ENCODE data around the gene CCDC93. TPM values are rescaled to one million over a fixed set of nuclear protein-coding genes. Genes with fewer than 3 reads are reported as not detected.
A peak's percentile ranks its signal among the peaks of the same experiment; 100 is the strongest.
"Not testable (repeated sequence)": the region's sequence is repeated elsewhere in the genome, so short reads cannot be mapped to it uniquely, and the experiment has no call there.

CCDC93 gene
- polyA plus RNA-seq, 3 donors = 38.9 to 58.7 (median 54.9) TPM

DNA sequence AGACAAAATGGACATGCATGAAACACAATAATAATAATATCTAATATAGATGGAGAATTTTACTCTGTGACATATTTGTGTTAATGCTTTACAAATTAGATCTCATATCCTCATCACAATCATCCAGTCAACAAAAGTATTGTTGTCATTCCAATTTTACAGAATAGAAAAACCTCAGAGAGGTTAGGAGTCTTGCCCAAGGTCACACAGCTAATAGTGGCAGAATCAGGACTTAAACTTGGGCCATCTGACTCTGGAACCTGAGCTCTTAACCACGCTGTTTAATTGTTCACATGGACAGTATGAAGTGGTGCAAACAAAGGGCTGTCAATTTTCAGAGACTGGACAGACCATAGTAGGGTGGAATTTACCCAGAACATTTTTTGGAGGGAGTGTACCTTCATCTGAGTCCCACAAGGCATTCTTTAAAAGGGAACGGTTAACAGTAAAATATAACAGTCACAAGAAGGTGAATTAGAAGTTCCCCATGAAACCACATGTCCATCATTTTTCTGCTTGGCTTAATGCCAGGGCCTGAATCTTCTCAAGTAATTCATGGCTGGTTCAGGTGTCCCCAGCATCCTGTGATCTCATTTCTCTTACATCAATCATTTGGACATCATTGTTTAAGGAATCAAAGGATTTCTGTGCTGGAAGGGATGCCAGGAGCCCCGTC is 35.4 kb upstream of the CCDC93 start:
- DNase-seq = no peak

DNA sequence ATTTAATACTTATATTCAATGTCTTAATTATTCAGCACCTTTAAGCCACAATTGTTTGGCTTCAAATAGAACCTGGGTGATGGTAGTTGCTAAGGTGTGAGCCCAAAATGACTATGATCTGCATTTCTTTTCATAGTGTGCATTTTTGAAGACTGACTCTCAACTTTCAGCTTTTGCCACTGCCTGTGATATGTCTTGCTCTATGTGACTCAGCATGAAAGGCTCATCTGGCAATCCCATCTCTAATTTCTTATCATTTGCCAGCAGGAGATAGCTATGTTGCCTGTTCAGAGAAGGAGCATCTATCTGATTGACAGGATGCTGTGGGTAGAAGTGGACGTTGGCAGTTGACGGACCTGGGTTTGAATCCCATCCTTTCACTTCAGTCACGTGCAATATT is 34.5 kb upstream of the CCDC93 start:
- no peak for DNase-seq

DNA sequence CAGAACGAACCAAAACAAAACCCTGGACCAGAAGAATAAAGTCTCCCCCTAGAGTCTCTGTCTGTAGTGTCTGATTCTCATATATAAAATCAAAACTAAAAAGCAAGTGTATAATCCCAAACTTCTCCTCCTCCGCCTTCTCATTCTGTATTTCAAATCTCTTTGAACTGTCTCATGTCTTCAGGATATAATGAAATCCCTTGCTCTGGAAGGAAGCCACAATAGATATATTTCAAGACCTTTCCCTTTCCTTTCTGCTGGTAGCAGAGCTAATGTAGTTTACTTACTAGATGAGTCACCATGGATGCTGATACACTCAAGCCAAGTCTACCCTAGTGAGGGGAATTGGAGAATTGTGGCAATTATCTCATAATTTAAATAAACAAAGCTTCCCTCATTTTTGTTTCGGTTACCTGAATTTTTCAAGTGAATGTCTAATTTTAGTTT is 33.5 kb upstream of the CCDC93 start:
- DNase-seq = no peak

DNA sequence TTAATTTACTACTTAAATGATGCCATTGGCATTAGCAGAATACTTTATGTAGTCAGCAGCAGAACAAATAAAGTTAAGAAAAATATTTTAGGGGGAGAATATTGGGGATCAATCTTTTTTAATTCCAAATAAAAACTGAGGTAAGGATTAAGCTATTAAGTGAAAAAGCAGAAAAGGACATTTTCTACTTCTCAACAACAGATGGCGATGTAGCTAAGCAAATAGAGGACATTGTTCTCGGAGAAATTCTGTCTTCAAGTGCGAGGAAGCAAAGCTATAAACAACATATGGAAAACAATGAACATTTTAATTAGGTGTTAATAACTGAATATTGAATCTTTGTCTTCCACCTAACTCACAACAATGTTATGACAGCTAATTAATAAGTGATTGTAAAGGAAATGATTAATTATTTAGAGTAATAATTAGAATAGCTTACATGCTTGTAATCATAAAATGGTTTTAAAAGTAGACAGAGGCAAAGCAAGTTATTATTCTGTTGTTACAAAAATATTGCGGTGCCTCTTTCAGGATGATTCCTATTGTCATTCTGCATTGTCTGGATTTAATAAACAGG is 32.9 kb upstream of the CCDC93 start:
- DNase-seq = no peak

DNA sequence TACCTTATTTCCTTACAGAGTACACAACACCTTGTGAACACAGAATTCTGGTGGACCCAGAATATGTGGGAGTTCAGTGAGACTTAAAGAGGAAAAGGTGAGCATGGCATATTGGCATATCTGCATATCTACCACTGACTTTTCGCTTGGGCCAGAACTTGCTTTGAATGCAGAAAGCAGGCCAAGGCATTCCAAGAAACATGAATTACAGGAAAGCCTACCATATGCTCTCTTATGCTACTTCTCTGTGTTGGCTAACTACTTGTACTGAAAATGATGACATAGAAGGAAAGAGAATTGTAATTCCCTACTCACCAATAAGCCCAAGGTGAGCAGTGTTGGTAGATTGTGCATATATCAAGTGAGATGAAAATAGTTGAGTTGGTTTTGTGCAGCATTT is 31.4 kb upstream of the CCDC93 start:
- DNase-seq = no peak

DNA sequence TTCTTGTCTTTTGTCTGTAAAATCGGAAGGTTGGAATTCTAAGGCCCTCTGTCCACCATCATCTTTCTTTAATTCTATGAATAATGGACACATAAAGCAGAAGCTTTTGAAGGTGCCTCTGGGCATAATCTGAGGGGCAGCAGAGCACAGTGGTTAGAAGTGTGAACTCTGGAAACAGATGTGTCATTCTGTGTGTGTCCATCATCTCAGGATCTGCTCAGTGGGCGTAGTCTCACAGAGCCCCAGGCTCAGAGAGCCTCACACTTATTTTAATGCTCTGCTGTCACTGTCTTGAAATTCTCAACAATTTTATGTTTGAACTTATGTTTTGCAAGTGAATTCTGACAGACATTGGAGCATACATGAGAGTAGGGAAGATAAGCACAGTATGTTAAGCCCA is 31.0 kb upstream of the CCDC93 start:
- no peak for DNase-seq

DNA sequence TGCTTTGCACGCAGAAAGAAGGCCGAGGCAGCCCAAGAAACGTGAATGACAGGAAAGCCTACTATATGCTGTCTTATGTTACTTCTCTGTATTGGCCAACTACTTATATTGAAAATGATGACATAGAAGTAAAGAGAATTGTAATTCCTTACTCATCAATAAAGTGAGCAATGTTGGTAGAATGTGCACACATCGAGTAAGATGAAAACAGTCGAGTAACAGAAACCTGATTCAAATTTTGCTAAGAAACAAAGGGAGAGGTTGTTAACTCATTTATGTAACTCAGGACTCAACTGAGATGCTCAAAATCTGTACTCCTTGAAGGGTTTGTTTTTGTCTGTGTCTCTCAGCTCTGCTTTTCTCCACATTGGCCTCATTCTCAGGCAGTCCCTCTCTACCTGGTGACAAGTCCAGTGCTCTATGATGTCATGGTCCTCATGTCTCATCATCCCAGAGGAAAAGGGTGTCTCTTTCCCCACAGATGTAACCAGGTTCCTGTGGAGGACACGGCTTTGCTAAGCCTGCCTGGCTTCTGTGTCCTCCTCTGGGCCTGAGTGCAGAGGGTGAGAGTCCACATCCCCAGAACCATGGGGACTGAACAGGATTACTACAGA is 30.3 kb upstream of the CCDC93 start:
- DNase-seq = no peak

DNA sequence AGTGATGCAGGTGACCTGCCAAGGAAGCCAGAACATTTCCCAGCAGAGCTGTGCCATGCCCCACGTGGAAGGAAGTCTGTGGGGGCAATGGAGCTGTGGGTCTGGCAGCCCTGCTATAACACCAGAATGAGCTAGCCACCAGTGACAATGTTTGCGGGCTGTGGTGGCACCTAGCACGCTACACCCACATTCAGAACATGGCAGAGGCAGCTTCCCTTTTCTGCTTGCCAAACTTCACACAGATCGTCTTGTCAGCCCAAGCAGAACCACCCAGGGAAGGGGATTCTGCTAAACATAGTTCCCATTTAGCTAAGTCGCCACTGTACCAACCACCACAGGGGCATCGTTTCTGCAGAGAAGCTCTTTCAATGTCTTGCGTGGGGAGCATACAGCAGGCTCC is 27.0 kb upstream of the CCDC93 start:
- DNase-seq = no peak

DNA sequence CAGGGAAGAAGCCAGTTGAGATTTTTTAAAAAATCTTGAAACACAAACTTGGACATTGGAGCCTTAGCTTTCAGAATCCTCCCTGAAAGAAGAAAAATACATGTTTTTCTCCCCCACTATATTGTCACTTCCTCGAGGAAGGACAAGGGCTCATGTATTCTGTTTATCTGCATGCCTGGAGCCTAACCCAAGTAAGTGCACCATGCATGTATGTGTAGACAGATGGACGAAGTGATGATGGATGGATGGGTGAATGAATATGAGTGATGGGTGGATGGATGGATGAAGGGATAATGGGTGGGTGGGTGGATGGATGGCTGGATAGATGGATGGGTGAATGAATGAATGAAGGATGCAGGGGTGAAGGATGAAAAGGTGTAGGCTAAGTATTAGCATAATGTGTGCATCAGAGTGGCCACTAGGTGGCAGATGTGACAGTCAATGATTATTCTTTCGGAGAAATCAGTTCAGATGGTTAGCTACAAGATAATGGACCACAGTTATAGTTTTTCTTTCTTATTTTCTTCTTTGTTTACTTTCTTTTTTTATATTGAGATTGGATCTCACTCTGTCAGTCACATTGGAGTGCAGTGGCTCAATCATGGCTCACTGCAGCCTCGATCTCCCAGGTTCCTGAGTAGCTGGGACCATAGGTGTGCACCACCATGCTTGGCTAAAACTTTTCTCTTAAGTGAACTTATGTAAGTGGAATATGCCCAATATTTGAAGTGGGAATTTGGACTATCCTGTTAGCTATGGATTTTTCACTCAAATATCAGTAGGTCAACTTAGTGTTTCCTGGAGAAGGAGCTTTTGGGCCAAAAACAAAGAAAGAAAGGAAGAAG is 18.5 kb upstream of the CCDC93 start:
- no peak for DNase-seq

DNA sequence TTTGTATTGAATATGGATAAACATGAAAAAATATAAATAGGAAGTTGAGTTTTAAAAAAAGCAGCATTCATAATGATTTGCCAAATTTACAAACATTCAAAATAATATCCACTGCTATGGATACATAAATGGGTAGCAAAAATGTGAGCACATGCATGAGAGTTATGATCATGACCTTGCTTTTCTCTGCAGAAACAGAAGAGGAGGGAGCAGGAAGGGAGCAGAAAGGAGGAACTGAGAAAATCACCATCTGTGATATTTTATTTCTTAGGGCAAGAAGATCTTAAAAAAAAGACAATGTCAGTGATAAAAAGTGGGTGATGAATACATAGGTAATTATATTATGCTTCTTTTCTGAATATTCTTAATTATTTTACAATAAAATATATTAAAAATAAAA is 17.7 kb upstream of the CCDC93 start:
- DNase-seq = no peak

DNA sequence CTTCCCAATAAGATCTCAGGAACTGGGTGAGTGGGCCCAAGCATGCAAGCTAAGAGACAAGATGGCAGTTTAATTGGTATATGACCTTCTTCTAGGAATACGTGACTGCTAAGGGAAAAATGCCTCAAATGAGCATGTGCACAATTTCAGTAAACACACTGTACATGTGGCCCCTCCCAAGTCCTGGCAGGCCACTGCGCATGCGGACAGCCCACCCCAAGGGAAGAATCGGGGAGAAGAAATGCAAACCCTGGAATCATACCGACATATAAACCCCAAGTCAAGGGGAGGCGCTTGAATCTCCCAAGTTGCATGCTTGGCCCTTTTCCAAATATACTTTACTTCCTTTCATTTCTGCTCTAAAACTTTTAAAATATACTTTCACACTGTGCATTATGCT is 15.2 kb upstream of the CCDC93 start:
- no peak for DNase-seq

DNA sequence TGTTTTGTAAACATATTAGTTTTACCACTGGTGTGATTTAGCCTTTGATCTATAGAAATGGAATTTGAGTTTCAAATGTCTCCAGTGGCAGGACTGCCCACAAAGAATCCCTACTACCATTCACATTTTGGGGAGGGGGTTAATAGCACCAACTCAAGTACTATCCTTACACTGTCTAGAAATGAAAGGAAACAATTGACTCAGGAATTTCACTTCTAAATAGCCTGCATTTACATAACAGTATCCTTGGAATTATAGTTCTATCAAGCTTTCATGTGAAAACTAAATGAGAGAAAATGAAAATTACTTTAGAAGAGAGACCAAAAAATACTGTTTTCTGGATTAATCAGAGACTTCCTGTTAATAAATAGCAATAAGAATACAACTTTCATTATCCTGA is 7.5 kb upstream of the CCDC93 start:
- no peak for DNase-seq

DNA sequence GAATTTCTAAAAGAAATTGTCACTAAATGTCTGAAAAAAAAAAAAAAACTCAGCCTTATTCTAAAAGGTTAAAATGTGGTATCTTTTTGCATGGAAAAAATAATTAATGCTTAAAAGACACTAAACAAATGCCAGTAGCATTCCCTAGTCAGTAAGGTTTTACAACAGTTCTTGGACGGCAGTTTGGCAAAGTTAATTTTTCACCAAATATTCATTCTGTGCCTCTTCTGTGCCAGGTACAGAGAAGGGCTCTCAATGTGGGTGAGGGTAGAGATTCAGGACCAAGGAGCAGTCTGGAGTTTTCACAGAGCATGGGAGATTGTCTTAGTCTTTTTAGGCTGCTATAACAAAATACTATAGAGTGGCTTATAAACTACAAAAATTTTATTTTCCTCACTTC is 6.0 kb upstream of the CCDC93 start:
- DNase-seq = no peak

DNA sequence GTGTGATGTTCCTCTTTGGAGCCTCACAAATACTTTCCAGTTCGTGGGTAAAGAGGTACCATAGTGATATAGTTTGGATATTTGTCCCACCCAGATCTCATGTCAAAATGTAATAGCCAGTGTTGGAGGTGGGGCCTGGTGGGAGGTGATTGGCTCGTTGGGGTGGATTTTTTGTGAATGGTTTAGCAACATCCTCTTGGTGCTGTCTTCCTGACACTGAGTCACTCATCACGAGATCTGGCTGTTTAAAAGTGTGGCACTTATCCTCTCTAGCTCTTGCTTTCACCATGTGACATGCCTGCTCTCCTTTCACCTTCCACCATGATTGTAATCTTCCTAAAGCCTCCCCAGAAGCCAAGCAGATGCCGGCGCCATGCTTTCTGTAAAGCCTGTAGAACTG is 3.0 kb upstream of the CCDC93 start:
- no peak for DNase-seq

DNA sequence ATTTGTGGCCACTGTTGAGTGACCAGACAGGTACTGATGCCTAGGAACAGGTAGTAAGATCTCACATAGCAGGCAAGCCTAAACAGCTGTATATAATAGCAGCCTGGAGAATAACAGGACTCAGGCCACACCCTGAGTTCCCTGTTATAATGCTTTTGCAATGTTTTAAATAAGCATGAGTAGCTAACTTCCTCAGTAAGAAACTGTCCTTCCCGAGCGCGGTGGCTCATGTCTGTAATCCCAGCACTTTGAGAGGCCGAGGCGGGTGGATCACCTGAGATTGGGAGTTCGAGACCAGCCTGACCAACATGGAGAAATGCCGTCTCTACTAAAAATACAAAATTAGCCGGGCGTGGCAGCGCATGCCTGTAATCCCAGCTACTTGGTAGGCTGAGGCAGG is 1.9 kb upstream of the CCDC93 start:
- DNase-seq = not testable (repeated sequence)

DNA sequence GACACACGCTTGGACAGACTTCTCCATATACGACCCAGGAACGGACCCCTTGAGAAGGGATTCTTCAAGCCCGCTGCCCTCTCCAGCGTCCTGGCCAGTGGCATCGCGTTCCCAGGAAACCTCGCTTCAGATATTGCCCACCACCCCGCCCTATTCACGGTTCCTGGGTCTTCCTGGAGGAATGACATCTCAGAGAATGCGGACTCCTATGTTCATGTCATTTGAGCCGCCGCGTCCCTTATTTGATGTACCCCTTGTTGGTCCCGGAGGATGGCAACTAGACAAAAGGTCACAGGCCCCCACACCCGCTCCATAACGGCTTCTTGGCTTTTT is 588 bp upstream of the CCDC93 start:
- DNase-seq = no peak

DNA sequence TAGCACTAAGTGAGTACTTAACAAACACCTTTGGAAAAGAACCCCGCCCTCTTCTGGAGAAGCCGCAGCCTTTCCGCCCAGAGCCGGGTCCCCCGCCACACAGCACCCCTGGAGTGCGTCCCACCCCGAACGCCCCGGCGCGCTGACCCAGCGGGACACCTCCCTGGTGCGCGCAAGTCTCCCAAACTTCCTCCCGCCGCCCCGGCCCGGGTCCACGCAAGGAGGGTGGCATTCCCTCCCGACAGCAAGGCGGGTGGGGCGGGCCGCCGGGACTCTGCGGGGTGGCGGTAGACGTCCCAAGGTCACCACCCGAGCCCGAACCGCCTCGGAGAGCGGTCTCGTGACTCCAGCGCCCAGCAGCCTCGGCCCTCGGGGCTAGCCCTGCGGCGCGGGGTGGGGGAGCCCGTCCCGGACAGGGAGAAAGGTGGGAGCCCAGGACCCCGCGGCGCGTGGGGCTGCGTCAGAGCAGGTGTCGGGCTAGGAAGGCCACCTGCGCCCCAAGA is 598 bp downstream of the CCDC93 start:
- peak; percentile 11 for DNase-seq

DNA sequence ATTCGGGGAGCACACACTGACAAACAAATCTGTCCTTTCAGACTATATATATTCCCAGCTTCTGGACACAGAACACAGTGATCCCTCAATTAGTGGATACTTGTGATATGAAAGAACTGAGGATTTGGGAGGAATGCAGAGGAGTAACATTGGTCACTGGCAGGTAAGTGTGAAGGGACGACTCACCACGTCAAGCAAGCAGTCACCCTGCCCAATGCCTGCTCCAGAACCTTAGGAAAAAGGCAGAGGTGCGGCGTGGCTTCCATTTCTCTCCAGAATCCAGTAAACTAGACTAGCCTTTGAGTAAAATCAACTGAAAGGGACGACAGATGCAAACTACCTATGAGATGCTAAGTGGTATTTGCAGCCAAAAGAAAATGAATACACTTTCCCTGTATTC is 1.1 kb downstream of the CCDC93 start:
- DNase-seq = no peak

DNA sequence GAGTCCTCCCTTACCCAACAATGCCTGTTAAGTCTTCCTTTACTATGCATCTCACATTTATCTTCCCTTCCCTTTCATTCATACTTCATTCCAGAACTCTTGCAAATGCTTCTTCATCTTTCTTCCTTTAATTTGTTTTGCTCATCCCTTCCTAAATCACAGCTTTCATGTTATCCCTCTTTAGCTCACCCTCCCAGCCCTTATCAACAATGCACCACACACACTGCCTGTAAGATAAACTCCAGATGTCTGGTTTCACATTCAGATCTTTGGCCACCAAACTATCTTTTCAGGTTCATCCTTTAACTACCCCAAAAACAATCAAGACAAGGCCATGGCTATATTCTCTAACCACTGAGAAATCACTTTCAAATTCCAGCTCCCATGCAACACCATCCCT is 3.4 kb downstream of the CCDC93 start:
- no peak for DNase-seq

DNA sequence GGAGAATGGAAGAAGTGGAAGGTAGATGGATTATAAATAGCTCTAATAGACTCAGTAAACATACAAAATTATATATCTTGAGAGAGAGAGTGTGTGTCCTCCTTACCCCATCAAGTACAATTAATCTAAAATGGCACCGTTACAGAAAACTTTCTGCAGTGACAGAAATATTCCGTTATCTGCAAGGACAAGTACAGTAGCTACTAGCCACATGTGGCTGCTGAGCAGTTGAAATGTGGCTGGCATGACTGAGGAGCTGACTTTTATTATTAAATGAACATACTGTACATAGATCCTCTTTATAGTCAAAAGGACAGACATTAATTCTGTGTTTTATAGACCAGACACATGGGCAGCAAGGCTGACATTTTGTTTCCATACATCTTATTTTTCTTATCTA is 7.0 kb downstream of the CCDC93 start:
- no peak for DNase-seq

DNA sequence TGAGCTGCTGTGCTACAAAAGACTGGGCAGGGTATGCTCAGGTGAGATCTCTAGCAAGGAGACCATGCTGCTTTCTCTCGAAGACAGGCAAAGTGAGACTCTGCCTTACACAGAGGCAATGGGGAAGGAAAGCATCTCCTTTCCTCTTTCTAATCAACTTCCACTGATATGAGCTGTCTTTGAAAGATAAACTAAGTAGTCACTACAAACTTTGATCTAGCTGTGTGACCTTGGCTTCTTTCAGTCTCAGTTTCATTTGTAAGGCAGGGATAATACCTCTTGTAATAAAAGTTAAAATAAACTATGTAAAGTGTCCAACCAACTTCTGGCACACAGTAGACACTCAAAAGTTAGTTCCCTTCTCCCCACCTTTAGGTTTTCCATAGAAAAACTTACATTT is 7.5 kb downstream of the CCDC93 start:
- no peak for DNase-seq

DNA sequence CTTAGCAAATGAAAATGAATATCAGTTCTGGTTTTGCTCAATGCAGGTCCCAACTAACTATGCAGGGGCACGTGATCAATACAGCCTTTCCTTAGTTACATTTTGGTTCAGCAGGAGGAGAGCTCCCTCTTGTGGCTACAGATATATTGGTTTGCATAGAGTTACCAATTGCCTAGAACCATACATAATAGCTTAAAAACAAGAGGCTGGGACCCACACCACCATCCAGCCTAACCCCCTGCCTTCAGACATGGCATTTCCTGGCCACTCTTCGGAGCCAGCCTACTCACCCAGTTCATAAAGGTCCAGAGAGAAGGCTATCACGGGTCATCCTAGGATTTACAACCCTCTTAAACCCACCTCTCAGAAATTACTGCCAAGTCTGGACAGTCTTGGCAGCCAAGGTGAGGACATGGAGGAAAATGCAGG is 10.5 kb downstream of the CCDC93 start:
- peak; percentile 77 for DNase-seq

DNA sequence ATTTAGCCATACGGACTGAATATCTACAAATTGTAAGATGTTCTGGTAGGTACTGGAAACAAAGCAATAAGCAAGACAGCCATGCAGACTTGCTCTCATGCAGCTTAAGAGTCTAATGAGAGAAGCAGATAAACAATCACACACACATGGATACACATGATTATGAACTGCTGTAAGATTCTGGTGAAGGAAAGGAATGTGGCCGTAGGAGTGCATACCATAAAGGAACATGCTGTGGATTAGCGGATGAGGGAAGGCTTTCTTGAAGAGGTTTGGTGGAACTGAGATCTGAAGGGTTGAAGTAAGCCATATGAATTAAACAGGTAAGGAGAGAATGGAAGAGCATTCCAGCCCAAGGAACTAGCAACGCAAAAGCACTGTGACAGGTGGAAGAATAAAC is 13.8 kb downstream of the CCDC93 start:
- DNase-seq = no peak
